Posterior cingulate gyrus (tissue), 11 donors: Measurements from ENCODE around the gene CC2D1A.
"Not testable (repeated sequence)": the region's sequence is repeated elsewhere in the genome, so short reads cannot be mapped to it uniquely, and the experiment has no call there.

Experiments used
- DNase-seq, 10 donors: peaks; one replicate each; pipeline versions ENCODE4 v3.0.0 to v3.0.0-alpha.2; 2020 to 2021; ENCODE audit warnings: mixed read lengths in 3 of 10
- intact Hi-C: fragments of 100-400 bp; cut with DNase I; formaldehyde crosslinking; loops from one replicate; pipeline ENCODE4 v1.15.1; 2023

CC2D1A gene

DNA sequence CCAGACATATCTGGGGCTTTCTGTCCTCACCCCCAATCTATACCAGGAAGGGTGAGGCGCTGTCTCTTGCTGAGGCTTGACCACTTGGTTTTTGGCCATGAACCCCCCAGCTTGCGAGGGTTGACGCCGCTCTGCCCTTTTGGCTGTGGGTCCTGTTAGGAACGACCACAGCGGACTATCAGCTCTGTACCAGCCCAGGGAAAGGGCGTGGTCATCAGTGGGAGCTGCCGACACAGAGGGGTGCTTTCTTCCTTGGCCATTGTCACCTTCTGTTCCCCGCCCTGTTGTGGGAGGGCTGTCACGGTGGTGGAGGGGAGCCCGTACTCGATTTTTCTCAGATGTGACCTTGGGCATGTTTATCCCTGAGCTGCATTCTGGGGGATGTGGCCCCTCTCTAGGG lies 52.0 kb downstream of the CC2D1A start:
- no peak for DNase-seq
- intact Hi-C loops: loop anchor here (10.0 kb wide), 1 partner anchor 53 kb away; the partner anchor contains the start of genes BRME1 and CC2D1A

GRCh38 chr19:13959141-13959961 lies 53.4 kb downstream of the CC2D1A start:
- no peak for DNase-seq
- intact Hi-C loops: loop anchor here (10.0 kb wide), 1 partner anchor 55 kb away; the partner anchor contains the start of genes BRME1 and CC2D1A

DNA sequence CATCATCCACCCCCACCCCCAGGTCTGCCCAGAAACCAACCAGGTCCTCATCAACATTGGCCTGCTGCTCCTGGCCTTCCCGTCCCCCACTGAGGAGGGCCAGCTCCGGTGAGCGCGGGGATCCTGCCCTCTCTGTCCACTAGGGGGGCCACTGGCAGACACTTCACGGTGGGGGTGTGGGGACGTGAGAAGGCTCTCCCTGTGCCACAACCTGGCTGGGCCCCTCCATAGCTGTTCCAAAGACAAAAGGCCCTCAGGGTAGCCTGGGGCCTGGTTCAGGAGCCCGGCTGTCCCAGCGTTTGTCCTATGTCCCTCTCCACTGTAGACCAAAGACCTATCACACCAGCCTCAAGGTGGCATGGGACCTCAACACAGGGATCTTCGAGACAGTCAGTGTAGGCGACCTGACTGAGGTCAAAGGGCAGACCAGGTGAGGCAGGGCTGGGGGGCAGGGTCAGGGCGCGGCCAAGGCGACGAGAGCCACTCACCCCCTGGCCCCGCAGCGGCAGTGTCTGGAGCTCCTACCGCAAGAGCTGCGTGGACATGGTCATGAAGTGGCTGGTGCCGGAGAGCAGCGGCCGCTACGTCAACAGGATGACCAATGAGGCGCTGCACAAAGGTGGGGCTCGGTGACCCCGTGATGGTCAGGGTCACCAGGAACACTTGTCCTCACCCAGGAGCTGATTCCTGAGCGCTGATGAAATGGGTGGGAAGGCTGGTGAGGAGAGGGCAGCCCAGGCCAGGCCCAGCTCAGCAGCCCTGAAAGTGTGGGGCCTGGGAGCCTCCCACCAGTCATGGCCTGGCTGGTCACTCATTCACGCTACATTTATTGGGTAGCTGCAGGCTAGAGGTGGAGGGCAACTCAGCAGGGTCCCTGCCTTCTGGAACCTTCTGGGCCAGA lies 54.2 kb downstream of the CC2D1A start:
- no peak for DNase-seq
- intact Hi-C loops: loop anchor here (10.0 kb wide), 1 partner anchor 55 kb away; the partner anchor contains the start of genes BRME1 and CC2D1A

- no peak for DNase-seq
- intact Hi-C loops: no loop called here
Measured at GRCh38 chr19:13960863-13961784, 55.1 kb downstream of the CC2D1A start.

- intact Hi-C loops: no loop called here
- no peak for DNase-seq
Measured at GRCh38 chr19:13961826-13962698, 56.1 kb downstream of the CC2D1A start.

- no peak for DNase-seq
- intact Hi-C loops: no loop called here
Measured at GRCh38 chr19:13962699-13963602, 57.0 kb downstream of the CC2D1A start.

- no peak for DNase-seq
- intact Hi-C loops: no loop called here
Measured at GRCh38 chr19:13963603-13964105, 57.7 kb downstream of the CC2D1A start.

GRCh38 chr19:13964776-13965175 lies 58.8 kb downstream of the CC2D1A start:
- intact Hi-C loops: no loop called here
- no peak for DNase-seq

DNA sequence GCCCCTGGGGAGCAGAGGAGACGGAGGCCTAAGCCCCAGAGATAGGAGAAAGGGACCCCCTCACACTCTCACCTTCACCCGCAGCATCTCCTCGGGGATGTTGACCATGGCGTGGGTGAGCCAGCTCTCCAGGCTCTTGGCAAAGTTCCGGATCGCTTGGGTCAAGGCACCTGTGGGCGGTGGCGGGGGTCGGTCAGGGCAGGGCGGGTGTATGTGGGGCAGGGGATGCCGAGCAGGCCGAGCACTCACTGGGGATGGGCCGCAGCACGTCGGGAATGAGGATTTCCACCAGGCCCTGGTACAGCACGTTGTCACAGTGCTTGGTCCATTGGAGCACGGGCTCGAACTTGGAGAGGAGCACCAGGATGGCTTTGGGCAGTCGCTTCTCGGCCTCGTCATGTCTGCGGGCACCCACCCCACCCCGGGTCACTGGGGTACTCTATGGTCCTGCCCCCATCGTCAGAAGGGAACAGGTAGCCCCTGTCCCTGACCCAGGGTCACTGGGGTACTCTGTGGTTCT lies 59.4 kb downstream of the CC2D1A start:
- no peak for DNase-seq
- intact Hi-C loops: no loop called here

DNA sequence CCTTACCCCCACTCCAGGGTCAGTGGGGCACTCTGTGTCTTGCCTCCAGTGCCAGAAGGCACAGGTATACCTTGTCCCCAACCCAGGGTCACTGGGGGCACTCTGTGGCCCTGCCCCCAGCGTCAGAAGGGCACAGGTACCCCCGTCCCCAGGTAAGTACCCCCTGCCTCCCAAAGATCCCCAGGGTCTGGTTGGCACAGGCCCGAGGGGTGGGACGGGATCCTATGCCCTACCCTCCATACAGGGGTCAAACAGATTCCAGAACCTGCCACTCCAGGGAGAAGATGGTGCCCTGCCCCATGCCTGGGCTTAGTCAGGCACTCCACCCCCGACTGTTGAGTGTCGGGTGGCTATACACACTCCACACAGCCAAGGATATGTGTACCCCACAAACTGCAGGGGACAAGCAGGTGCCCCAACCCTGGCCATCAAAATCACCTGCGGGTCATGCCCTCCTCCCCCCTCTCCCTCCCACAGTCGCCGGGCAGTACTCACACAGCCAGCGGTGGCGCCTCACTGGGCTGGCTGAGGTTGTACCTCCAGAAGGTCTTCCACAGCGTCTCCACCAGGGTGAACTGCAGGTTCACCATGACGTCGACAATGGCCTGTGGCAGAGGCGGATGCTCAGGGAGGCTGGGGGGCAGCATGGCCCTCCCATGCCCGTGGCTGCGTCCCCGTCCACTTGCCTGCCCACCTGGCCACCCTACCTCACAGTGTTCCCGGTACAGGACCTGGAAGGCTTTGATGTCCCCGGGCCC lies 60.1 kb downstream of the CC2D1A start:
- DNase-seq: no peak
- intact Hi-C loops: no loop called here

GRCh38 chr19:13966684-13967128 lies 60.7 kb downstream of the CC2D1A start:
- no peak for DNase-seq
- intact Hi-C loops: no loop called here

DNA sequence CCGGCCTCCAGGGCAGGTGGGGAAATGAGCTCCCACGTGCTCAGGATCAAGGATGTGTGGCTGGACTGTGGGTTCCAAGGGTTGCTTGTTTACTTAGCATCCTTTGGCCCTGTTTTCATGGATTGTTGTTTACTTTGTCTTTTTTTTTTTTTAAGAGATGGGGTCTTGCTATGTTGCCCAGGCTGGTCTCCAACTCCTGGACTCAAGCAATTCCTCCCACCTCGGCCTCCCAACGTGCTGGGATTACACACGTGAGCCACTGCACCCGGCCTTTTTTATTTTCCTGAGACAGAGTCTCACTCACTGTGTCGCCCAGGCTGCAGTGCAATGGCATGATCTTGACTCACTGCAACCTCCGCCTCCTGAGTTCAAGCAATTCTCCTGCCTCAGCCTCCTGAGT lies 61.2 kb downstream of the CC2D1A start:
- DNase-seq, intact Hi-C loops: not testable (repeated sequence)

DNA sequence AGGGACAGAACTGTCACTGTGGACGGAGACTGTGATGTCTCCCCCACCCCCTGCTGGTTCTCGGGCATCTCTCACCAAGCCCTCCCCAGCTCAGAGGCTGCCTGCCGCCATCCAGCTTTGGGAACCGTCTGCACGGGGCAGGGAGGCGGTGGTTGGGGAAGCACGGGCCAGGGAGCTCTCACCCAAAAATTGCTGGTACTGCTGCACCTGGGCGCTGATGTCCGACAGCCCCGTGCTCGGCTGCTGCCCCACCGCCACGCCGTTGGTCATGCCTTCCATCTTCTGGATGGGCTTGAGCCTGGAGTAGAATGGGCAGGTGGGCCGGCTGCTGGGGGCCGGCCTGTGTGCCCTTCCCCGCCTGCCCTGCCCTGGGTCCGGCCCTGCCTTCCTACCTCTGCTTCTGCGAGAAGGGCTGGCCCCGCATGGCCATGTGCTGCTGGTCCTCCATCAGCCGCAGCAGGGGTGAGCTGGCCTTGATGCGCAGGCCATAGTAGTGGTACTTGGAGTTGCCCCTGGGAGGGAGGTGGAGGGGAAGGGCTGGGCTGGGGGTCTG lies 62.5 kb downstream of the CC2D1A start:
- intact Hi-C loops: no loop called here
- no peak for DNase-seq

DNA sequence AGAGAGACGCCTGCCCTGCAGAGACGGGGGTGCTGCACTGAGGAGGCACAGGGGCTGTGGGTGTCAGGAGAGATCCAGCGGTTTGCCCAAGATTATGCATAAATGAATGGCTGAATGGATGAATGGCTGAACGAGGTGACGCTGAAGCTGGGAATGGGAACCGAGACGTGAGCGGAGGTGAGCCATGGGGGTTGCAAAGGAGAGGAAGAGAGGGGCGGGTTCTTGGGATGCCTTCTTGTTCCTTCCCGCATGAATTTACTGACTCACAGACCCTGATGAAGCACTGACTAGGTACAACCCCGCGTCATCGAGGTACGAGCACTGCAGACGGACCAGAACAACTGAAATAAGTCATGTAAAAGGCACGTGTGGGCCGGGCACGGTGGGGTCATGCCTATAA lies 63.0 kb downstream of the CC2D1A start:
- no peak for DNase-seq
- intact Hi-C loops: no loop called here

DNA sequence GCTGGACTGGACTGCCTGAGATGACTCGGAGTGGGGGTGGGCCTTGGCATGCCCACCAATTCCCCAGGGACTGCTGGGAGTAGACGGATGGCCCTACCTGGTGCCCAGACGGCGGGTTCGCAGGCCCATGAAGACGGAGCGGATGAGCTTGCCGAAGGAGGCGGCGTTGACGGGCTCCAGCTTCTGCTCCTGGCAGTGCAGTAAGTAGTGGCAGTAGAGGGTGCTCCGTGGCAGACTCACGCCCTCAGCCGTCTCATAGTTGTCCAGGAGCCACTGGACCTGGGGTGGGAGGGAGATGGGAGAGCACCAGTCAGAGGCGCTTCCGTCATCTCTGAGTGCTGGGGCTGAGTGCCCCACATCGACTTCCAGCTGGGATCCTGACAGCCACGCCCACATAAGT lies 63.9 kb downstream of the CC2D1A start:
- peak in 4 of 10 donors; percentile 14 to 89 (median 68) for DNase-seq
- intact Hi-C loops: no loop called here

DNA sequence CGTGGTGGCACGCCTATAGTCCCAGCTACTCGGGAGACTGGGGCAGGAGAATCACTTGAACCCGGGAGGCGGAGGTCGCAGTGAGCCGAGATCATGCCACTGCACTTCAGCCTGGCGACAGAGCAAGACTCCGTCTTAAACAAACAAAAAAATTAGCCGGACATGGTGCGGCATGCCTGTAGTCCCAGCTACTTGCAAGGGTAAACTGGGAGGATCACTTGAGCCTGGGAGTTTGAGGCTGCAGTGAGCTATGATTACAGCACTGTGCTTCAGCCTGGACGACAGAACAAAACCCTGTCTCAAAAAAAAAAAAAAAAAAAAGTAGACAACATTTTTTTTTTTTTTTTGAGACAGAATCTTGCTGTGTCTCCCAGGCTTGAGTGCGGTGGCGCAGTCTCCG lies 65.9 kb downstream of the CC2D1A start:
- intact Hi-C loops, DNase-seq: not testable (repeated sequence)
